ENCODE data around the gene UAP1L1. TPM values are rescaled to one million over a fixed set of nuclear protein-coding genes. Genes with fewer than 3 reads are reported as not detected.
"Not testable (repeated sequence)": the region's sequence is repeated elsewhere in the genome, so short reads cannot be mapped to it uniquely, and the experiment has no call there.

The UAP1L1 gene
- total RNA-seq (2014; rRNA removed; shearing (Covaris generic)): 6.7 and 12.9 TPM in 2 replicates

- DNase-seq (ENCODE audit: low read depth): peak; percentile 61
Observed at GRCh38 chr9:137077010-137077747, at the start of gene UAP1L1. UAP1L1 (plus strand) TSS chr9:137077517; CDS start chr9:137077533, 16 bp downstream.

DNA sequence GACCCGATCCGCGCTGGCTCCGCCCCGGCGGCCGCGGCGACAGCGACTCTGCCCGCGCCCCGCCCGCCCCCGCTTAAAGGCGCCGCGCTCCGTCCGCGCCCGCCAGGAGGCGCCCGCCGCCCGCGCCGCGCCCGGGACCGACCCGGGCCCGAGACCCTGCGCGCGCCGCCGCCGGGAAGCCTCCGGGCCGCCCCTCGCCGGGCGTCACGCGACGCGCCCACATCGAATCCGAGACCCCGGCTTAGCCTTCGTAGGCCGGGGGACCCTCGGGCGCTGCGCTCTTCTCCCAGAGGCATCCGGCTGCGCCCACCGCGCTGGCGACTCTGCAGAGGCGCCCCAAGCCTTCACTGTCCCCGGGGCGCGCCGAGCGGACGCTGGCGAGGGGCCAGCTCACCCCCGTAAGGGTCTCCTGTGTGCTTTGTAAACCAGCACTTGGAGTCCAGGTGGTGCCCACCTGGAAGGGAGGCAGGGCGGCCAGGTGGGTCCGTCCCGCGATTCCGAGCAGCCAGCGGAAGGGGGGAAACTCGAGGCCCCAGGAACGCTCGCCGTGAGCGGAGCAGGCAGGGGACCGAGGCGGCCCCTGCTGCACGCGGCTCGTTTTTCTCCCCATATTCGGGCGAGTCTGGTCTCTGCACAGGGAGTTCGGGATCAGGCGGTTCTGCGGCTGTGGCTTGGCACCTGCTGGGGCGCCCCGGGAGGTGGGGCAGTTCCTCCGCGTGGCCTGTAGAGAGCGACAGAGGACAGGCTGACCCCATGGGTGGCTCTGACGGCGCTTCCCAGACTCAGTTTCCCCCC lies 48.9 kb upstream of the UAP1L1 start:
- peak; percentile 59 for DNase-seq (ENCODE audit: low read depth)

GRCh38 chr9:137029058-137029936 lies 48.0 kb upstream of the UAP1L1 start:
- DNase-seq (ENCODE audit: low read depth): peak; percentile 60

GRCh38 chr9:137030006-137030405 lies 47.3 kb upstream of the UAP1L1 start:
- DNase-seq (ENCODE audit: low read depth): no peak

DNA sequence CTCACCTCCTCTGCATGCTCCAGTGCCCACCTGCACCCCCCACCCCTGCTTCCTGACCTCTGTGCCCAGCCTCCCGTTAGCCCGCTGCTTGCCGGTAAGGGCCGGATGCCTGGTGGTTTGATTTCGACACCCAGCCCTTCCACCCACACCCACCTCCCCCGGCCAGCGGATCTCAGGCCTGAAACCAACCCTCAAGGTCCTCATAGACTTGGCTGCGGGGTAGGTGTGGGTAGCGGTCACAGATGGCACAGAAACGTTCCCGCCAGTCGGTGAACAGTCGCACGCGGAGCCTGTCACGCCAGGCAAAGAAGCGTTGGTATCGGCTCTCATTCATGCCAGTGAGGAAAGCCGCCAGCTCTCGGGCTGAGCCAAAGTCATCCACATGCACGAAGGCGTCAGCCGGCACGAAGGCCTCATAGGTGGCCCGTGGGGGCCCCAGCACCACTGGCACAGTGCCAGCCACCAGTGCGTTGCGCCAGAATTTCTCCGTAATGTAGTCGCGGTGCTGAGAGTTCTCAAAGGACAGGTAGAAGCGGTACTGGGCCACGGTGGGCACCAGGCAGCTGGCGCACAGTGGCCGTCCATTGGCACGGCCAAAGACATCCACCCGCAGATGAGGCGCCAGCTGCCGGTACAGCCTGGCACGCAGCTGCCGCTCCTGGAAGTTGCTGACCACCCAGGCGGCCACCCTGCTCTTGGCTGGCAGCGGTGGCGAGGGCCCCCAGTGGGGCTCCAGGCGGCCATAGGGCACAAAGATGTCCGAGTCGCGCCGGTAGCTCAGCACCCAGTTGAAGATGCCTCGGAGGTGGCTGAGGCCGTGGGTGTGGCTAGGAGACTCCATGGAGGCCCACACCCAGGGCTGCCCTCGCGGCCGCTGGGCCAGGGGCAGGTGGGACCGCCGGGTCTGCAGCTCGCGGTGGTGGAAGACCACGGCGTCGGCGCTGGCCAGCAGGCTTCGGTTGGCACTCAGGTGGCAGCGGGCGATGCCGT lies 46.5 kb upstream of the UAP1L1 start:
- DNase-seq (ENCODE audit: low read depth): no peak

- DNase-seq (ENCODE audit: low read depth): no peak
Observed at GRCh38 chr9:137031904-137032640, 45.2 kb upstream of the UAP1L1 start, which contains the start of gene FUT7. FUT7 (minus strand) TSS chr9:137032088; CDS start chr9:137031991, 97 bp downstream.

DNA sequence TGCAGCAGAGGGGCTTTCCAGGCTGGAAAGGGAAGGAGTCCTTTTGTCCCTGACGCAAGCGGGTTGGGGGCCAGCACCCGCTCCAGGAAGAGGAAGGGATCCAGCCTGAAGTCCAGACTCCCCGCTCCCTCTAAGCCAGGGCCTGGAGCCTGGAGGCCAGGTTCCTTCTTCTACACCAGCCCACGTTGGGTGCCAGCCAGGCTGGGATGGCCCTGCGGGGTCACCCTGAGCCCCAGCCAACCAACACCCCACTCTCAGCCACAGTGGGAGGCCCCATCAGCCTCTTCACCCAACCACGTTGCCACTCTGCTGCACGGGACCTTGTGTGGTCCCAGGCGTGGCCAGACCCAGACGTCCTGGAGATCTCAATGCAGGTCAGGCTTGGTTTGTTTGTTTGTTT lies 44.5 kb upstream of the UAP1L1 start:
- DNase-seq (ENCODE audit: low read depth): no peak

DNA sequence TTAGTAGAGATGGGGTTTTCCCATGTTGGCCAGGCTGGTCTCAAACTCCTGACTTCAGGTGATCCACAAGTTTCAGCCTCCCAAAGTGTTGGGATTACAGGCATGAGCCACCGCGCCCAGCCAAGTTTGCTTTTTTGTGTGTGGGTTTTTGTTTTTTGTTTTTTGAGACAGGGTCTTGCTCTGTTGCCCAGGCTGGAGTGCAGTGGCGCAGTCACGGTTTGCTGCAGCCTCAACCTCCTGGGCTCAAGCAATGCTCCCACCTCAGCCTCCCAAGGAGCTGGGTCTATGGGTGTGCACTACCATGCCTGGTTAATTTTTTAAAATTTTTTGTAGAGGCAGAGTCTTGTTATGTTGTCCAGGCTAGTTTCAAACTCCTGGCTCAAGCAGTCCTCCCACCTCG lies 43.8 kb upstream of the UAP1L1 start:
- not testable (repeated sequence) for DNase-seq (ENCODE audit: low read depth)

DNA sequence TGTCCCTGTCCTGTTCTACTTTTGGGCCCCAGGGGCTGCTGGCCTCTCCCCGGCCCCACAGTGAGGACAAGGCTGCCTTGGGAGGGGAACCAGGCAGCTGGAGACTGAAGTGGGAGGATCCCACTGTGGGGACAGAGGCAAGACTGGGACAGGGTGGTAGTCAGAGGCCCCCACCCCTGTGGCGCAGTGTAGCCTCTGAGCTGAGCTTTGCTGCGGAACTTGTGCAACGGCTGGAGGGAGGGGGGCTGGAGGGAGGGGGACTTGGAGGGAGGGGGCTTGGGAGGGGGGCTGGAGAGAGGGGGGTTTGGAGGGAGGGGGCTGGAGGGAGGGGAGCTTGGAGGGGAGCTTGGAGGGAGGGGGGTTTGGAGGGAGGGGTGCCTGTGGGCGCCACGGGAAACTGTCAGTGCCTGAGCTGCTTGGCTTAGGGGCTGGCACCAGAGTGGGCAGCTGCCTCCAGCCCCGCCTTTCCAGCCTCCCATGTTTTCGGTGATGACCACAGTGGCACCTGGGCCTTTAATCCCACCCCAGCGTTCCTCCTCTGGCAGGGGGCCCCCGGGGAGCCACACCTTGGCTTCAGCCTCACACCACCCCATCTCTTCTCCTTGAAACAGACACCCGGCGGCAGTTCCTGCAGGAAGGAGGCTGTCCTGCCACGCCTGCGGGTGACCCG lies 43.1 kb upstream of the UAP1L1 start:
- DNase-seq (ENCODE audit: low read depth): no peak

- peak; percentile 81 for DNase-seq (ENCODE audit: low read depth)
Observed at GRCh38 chr9:137034709-137035506, 42.4 kb upstream of the UAP1L1 start.

DNA sequence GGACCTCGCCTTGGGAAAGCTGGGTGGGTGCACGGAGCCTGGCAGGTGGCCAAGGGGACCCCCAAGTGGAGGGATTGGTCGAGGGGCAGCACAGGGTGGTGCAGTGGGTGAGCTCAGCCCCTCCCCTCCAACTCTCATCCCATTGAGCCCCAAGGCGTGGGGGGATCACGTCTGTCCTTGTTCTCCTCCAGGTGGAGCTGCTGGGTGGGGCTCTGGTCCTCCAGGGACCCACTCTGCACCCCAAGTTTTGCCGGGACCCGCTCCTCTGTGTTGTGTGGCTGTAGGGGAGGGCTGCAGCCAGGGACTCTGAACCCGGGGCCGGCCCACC lies 41.8 kb upstream of the UAP1L1 start:
- no peak for DNase-seq (ENCODE audit: low read depth)

DNA sequence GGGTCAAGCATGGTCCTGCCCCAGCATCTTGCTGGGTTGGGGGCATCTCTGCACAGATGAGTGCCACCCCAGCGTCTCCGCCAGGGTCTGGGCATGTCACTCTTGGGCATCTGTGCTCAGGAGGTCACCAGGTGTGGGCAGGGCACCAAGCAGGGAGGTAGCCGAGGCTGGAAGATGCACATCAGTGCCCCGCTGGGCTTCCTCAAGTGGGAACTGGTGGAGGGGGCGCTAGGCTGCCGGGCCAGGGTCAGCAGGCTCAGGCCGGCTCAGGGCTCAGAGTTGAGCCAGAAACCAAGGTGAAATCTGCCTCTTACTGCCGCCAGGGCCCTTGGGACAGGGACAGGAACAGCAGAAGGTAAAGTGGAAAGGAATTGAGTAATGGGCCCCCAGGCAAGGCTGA lies 41.4 kb upstream of the UAP1L1 start:
- no peak for DNase-seq (ENCODE audit: low read depth)

GRCh38 chr9:137037035-137037434 lies 40.3 kb upstream of the UAP1L1 start:
- DNase-seq (ENCODE audit: low read depth): no peak

DNA sequence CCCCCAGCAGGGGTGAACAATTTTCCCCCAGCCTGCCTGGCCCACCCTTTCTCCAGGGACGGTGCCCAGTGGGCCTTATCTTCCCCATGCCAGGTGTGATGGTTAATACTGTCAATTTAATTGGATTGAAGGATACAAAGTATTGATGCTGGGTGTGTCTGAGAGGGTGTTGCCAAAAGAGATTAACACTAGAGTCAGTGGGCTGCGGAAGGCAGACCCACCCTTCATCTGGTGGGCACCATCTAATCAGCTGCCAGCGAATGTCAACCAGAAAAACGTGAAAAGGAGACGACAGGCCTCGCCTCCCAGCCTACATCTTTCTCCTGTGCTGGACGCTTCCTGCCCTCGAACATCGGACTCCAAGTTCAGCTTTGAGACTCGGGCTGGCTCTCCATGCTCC lies 39.8 kb upstream of the UAP1L1 start:
- no peak for DNase-seq (ENCODE audit: low read depth)

- DNase-seq (ENCODE audit: low read depth): no peak
Observed at GRCh38 chr9:137038916-137039315, 38.4 kb upstream of the UAP1L1 start.

- DNase-seq (ENCODE audit: low read depth): no peak
Observed at GRCh38 chr9:137039611-137040366, 37.5 kb upstream of the UAP1L1 start.

- DNase-seq (ENCODE audit: low read depth): no peak
Observed at GRCh38 chr9:137040568-137040967, 36.7 kb upstream of the UAP1L1 start.

DNA sequence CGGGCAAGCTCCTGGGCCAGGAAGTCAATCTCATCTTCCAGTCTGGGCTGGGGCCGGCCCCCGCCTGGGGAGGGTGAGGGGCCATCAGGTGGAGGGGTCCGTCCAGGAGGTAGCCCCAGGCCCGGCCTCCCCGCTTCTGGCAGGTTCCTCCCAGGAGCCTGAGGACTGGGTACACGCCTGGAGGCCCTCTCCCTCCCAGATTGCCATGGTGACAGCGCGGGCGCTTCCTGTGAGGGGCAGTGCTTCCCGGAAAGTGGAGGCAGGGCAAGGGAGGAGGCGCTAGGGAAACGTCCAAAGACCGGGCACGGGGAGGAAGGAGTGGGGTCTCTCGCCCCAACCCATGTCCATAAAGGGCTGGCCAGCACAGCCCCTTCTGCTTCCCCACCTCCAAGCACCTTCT lies 36.2 kb upstream of the UAP1L1 start:
- no peak for DNase-seq (ENCODE audit: low read depth)
